ENCODE data around the gene OSBPL3.

Gene OSBPL3

GRCh38 chr7:24843821-24844434 lies 136.1 kb downstream of the OSBPL3 start:
- Histone ChIP-seq H3K36me3 (peaks cover 3 to 33% (median 7%) of the 10 kb centered on the region in 11 experiments; a peak in 16 of 22 replicates), H3K9ac (no peak overlapping the region), H3K4me1 (peaks cover 0 to 33% (median 20%) of the 10 kb centered on the region in 10 experiments; a peak in 16 of 20 replicates), H3K27ac (no peak overlapping the region), H4K20me1 (no peaks in the 10 kb centered on the region), H3K4me3 (no peak overlapping the region), H3K27me3 (no peaks in the 10 kb centered on the region), H3K9me3 (replicated peaks in 1 of 11) (no peaks in the 10 kb centered on the region), H3K4me2 (peak overlapping the region in 5 of 11 experiments; percentile 4 to 29 (median 19); a peak in 7 of 22 replicates)
- TF ChIP-seq Cebpa-rat (IDR thresholded peaks at IDR 0.05), result no peak

GRCh38 chr7:24842449-24843241 lies 137.3 kb downstream of the OSBPL3 start:
- peak overlapping the region in 1 of 11 experiments; percentile 0; a peak in 4 of 22 replicates for H3K4me2 ChIP-seq
- no peaks in the 10 kb centered on the region for H3K9me3 ChIP-seq (replicated peaks in 1 of 11)
- H3K36me3 ChIP-seq, result peaks cover 0 to 30% (median 5%) of the 10 kb centered on the region in 11 experiments; a peak in 11 of 22 replicates
- H3K27ac ChIP-seq, result no peak overlapping the region
- peaks cover 0 to 33% (median 20%) of the 10 kb centered on the region in 10 experiments; a peak in 17 of 20 replicates for H3K4me1 ChIP-seq
- TF ChIP-seq Cebpa-rat (IDR thresholded peaks at IDR 0.05), result no peak
- H3K27me3 ChIP-seq, result no peaks in the 10 kb centered on the region
- H3K9ac ChIP-seq, result no peak overlapping the region
- no peak overlapping the region for H3K4me3 ChIP-seq
- H4K20me1 ChIP-seq, result no peaks in the 10 kb centered on the region

GRCh38 chr7:24842029-24842428 lies 137.9 kb downstream of the OSBPL3 start:
- peaks cover 0 to 29% (median 4%) of the 10 kb centered on the region in 11 experiments; a peak in 8 of 22 replicates for H3K36me3 ChIP-seq
- H3K4me3 ChIP-seq, result no peak overlapping the region
- H4K20me1 ChIP-seq, result no peaks in the 10 kb centered on the region
- no peak overlapping the region for H3K9ac ChIP-seq
- H3K27me3 ChIP-seq, result no peaks in the 10 kb centered on the region
- H3K4me1 ChIP-seq, result peaks cover 0 to 34% (median 22%) of the 10 kb centered on the region in 10 experiments; a peak in 17 of 20 replicates
- no peak for TF ChIP-seq Cebpa-rat (IDR thresholded peaks at IDR 0.05)
- peak overlapping the region in 1 of 11 experiments; percentile 0; a peak in 2 of 22 replicates for H3K4me2 ChIP-seq
- no peak overlapping the region for H3K27ac ChIP-seq
- H3K9me3 ChIP-seq (replicated peaks in 1 of 11), result no peaks in the 10 kb centered on the region

GRCh38 chr7:24840563-24840962 lies 139.4 kb downstream of the OSBPL3 start:
- H3K9ac ChIP-seq, result no peak overlapping the region
- peaks cover 13 to 38% (median 33%) of the 10 kb centered on the region in 10 experiments for H3K4me1 ChIP-seq
- H3K36me3 ChIP-seq, result peaks cover 0 to 29% (median 4%) of the 10 kb centered on the region in 11 experiments; a peak in 8 of 22 replicates
- H3K4me2 ChIP-seq, result no peak overlapping the region
- H3K9me3 ChIP-seq (replicated peaks in 1 of 11), result no peaks in the 10 kb centered on the region
- H3K27ac ChIP-seq, result no peak overlapping the region
- no peaks in the 10 kb centered on the region for H4K20me1 ChIP-seq
- H3K4me3 ChIP-seq, result no peak overlapping the region
- TF ChIP-seq Cebpa-rat (IDR thresholded peaks at IDR 0.05), result no peak
- H3K27me3 ChIP-seq, result no peaks in the 10 kb centered on the region

GRCh38 chr7:24836084-24836483 lies 143.9 kb downstream of the OSBPL3 start:
- Histone ChIP-seq H3K4me1 (peaks cover 49 to 66% (median 57%) of the 10 kb centered on the region in 10 experiments), H3K36me3 (peaks cover 0 to 24% (median 4%) of the 10 kb centered on the region in 11 experiments; a peak in 7 of 22 replicates), H4K20me1 (no peaks in the 10 kb centered on the region; a peak in 2 of 22 replicates), H3K9ac (no peak overlapping the region), H3K4me3 (no peak overlapping the region), H3K27me3 (no peaks in the 10 kb centered on the region), H3K27ac (peak overlapping the region in 1 of 11 experiments; percentile 20; a peak in 1 of 22 replicates), H3K4me2 (peak overlapping the region; percentile 28 to 90 (median 61); a peak in 21 of 22 replicates), H3K9me3 (replicated peaks in 1 of 11) (no peaks in the 10 kb centered on the region)
- TF ChIP-seq Cebpa-rat (IDR thresholded peaks at IDR 0.05), result no peak

- TF ChIP-seq Cebpa-rat (IDR thresholded peaks at IDR 0.05), result no peak
- Histone ChIP-seq H3K36me3 (peaks cover 0 to 22% (median 6%) of the 10 kb centered on the region in 11 experiments; a peak in 11 of 22 replicates), H4K20me1 (no peaks in the 10 kb centered on the region; a peak in 2 of 22 replicates), H3K9me3 (replicated peaks in 1 of 11) (no peaks in the 10 kb centered on the region), H3K4me3 (no peak overlapping the region), H3K27ac (peak overlapping the region in 1 of 11 experiments; percentile 20; a peak in 3 of 22 replicates), H3K4me2 (peak overlapping the region; percentile 28 to 90 (median 61)), H3K27me3 (no peaks in the 10 kb centered on the region), H3K4me1 (peaks cover 53 to 71% (median 60%) of the 10 kb centered on the region in 10 experiments), H3K9ac (no peak overlapping the region)
These were observed 144.3 kb downstream of the OSBPL3 start for GRCh38 chr7:24835643-24836042.

GRCh38 chr7:24834128-24834798 lies 145.7 kb downstream of the OSBPL3 start:
- Histone ChIP-seq H3K9ac (peak overlapping the region in 3 of 11 experiments; percentile 0 to 47 (median 5); a peak in 2 of 22 replicates), H3K9me3 (replicated peaks in 1 of 11) (no peaks in the 10 kb centered on the region), H3K36me3 (peaks cover 7 to 21% (median 12%) of the 10 kb centered on the region in 11 experiments; a peak in 15 of 22 replicates), H4K20me1 (no peaks in the 10 kb centered on the region; a peak in 2 of 22 replicates), H3K27me3 (no peaks in the 10 kb centered on the region), H3K4me3 (no peak overlapping the region; a peak in 2 of 20 replicates), H3K4me2 (peak overlapping the region; percentile 21 to 90 (median 50); a peak in 20 of 22 replicates), H3K4me1 (peaks cover 56 to 85% (median 64%) of the 10 kb centered on the region in 10 experiments), H3K27ac (peak overlapping the region in 3 of 11 experiments; percentile 27 to 44 (median 29); a peak in 5 of 22 replicates)
- no peak for TF ChIP-seq Cebpa-rat (IDR thresholded peaks at IDR 0.05)

GRCh38 chr7:24833549-24833948 lies 146.4 kb downstream of the OSBPL3 start:
- H3K4me1 ChIP-seq, result peaks cover 56 to 92% (median 64%) of the 10 kb centered on the region in 10 experiments
- no peaks in the 10 kb centered on the region; a peak in 2 of 22 replicates for H4K20me1 ChIP-seq
- H3K27me3 ChIP-seq, result no peaks in the 10 kb centered on the region
- H3K4me3 ChIP-seq, result no peak overlapping the region
- no peaks in the 10 kb centered on the region for H3K9me3 ChIP-seq (replicated peaks in 1 of 11)
- H3K4me2 ChIP-seq, result peak overlapping the region; percentile 21 to 90 (median 50); a peak in 18 of 22 replicates
- H3K36me3 ChIP-seq, result peaks cover 7 to 19% (median 12%) of the 10 kb centered on the region in 11 experiments; a peak in 14 of 22 replicates
- no peak for TF ChIP-seq Cebpa-rat (IDR thresholded peaks at IDR 0.05)
- H3K27ac ChIP-seq, result peak overlapping the region in 3 of 11 experiments; percentile 27 to 44 (median 29); a peak in 4 of 22 replicates
- H3K9ac ChIP-seq, result peak overlapping the region in 3 of 11 experiments; percentile 0 to 5 (median 3); a peak in 2 of 22 replicates
